NCI-H524 treated with DMSO at 0.1 percent for 48 hours (cell line): ENCODE measurements around the gene TWIST2.
A peak's percentile ranks its signal among the peaks of the same experiment; 100 is the strongest.

Experiments
- DNase-seq: peaks from one replicate; lab custom pipeline; 2025; lab: John Stamatoyannopoulos, UW

TWIST2 gene

DNA sequence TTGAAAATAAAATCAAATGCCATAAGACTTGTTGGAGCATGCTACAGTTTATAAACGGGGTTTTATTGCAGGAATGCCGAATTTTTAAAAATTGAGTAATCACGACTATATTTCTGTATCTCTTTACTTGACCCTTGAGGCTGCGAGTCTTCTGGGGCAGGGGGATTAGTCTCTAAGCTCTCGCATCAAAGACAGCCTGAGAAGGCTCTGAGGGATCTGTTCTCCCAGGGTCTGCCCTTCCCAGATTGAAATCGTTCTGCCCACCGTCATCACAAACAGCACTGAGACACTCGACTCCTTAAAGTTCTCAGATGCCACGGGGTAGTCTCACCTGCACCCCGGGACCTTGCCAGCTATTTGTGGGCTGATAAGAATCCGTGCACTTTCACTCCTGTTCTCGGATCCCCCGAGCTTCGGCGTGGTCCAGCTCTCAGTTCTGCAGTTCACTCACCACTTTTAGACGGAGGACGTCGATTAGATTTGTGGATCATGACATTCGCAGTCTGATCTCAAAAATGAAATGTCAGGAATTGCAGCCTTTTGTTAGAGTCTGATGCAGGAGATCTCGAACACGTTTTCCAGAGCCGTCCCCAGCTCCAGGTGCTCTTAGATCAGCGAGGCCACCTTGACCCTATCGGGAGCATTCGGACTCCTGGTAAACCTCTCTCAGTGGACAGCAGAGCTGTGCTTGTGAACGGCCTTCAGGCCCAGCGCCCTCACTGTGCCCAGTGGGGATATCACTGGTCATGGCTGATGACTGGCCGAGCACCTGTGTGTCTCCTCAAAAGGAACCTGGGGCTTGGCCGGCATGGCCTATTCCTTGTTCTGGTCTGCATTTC is 43.0 kb downstream of the TWIST2 start:
- no peak for DNase-seq

DNA sequence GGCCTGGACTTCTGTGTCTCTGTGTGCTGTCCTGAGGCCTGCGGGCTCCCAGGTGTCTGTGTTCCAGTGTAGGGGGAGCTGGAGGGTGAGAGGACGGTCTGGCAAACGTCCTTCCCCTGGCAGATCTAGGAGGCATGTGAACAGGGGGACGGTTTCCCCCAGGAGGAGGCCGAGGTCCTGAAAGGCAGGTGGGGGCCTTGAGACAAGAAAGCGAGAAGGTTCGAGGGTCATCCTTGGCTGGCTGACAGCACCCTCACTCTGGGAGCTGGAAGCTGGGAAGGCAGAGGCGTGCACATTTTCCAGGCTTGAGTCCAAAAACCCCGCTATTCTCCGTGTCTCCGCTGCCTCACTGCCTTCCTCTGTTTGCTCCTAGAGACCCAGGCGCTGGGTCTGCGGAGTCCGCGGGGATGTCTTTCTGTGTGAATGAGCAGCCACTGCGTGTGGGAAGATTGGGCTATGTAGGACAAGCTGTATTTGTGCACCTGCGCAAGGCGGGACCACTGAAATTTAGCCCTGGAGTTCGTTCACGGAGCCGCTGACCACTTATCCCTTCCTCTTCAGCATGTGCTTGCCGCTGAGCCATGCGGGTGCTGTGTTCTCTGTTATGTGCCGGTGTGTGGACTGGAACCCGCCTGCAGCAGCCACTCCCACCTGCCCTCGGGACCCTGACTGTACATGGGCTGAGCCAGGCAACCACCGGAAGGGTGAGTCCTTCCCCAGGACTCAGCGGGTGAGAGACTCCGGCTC is 43.7 kb downstream of the TWIST2 start:
- DNase-seq, result no peak

GRCh38 chr2:238892204-238892500 is 44.3 kb downstream of the TWIST2 start:
- DNase-seq, result no peak

DNA sequence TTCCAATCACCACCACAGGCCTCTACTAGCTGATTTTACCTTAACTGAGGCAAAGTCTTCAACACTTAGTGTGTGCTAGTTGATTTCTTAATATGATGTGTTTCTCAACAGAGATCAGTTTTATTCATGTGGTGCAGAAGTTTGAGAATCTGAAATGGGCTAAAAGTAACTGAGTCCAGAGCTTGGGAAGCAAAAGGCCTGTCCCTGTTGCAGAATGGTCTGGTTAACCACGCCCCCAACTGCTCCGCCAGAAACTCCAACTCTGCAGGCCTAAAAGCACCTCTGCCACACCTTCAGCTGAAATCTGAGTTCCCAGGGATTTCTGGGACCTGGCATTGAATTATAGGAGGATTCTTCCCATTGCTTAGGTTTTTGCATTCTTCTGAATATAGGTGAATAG is 44.9 kb downstream of the TWIST2 start:
- DNase-seq, result no peak

- DNase-seq, result no peak
These were observed 45.6 kb downstream of the TWIST2 start for GRCh38 chr2:238893349-238894000.

GRCh38 chr2:238894226-238894949 is 46.5 kb downstream of the TWIST2 start:
- DNase-seq, result no peak

GRCh38 chr2:238894950-238895298 is 47.0 kb downstream of the TWIST2 start:
- no peak for DNase-seq

DNA sequence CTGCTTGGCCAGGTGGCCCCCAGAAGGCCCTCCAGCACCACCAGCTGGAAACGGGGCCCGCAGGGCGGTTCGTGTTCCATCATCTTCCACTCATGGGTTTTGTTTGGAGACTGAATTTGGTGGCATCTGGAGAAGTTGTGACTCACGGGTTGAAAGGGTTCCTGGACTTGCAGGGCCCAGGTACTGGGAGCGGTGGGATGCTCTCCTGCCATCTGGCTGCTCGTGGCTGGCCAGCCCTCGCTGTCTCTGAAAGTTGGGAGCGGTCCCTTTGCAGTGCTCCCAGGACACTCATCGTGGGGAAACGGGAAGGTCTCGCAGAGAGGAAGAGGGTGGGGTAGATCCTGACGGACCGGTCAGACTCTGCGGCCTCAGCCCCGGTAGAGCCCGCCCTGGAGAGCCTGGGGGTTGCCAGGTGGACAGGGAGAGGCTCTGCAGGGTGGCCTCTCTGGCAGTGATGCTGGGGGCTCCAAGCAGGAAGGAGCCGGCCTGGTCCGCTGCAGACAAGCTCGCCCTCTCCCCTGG is 47.5 kb downstream of the TWIST2 start:
- no peak for DNase-seq

DNA sequence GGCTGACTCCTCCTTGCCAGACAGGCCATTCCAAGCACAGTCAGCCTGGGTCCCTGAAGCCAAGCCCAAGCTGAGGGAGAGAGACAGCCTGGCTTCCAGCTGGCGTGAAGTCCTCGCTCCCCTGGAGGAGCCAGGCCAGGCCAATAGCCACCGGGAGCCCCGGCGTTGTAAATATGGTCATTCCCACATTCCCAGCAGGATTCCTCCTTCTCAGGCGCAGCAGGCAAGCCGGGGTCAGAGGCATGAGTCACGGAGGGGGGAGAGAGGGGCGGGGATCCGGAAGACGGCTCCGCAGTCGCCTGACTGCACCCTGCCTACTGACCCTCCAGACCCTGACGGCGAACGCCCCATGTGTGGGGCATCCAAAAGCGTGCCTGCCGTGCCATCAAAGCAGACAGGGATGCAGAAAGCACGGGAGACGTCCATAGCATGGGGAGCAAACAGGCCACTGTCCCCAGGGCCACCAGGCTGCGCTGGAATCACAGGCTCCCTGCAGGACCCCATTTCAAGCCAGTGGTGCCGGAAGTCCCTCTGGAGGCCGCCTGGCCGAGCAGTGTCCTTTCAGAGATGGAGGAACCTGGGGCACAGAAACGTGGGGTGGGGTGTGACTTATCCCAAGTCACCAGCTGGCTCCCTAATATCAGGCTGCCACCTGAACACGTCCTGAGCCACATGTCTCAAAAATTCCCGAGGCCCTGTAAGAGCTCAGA is 48.2 kb downstream of the TWIST2 start:
- DNase-seq, result no peak

- DNase-seq, result no peak
These were observed 48.8 kb downstream of the TWIST2 start for GRCh38 chr2:238896641-238897040.

- DNase-seq, result no peak
These were observed 49.4 kb downstream of the TWIST2 start for GRCh38 chr2:238897122-238897880.

DNA sequence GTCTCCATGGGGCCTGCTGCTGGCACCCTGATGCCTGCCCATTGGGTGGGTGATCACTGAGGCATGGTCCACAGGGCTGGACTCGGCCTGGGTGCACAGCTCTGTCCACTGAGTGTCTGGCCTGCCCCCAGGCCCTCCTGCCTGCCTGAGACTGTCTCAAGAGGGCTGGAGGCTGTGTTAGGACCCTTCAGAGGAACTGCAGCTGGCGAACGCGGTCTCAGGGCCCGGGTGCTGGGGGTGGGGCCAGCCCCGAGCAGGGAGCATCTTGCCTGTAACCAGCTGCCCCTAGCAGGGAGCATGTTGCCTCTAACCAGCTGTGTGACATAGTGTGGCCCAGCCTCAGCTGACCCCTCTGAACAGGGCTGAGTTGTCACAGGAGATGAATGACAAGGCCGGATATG is 50.0 kb downstream of the TWIST2 start:
- DNase-seq, result peak; percentile 4

- DNase-seq, result no peak
These were observed 50.8 kb downstream of the TWIST2 start for GRCh38 chr2:238898534-238899281.

DNA sequence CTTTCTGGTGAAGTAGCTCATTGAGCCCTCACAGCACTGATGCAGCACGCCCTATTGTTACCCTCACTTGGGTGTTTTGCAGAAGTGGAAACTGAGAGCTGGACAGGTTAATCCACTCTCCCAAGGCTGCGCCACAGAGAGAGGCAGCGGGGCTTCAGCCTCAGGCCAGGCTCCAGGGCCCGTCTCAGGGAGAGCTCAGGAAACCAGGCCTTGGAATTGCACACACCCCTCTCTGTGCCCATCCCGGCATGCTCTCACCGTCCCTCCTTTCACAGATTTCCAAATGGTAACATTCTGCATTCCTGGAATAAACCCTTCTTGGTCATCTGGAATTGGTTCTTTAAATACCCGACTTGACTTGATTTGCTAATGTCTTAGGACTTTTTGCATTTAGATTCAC is 51.5 kb downstream of the TWIST2 start:
- DNase-seq, result no peak

GRCh38 chr2:238900511-238900910 is 52.6 kb downstream of the TWIST2 start:
- no peak for DNase-seq

GRCh38 chr2:238901461-238902057 is 53.7 kb downstream of the TWIST2 start:
- DNase-seq, result no peak

DNA sequence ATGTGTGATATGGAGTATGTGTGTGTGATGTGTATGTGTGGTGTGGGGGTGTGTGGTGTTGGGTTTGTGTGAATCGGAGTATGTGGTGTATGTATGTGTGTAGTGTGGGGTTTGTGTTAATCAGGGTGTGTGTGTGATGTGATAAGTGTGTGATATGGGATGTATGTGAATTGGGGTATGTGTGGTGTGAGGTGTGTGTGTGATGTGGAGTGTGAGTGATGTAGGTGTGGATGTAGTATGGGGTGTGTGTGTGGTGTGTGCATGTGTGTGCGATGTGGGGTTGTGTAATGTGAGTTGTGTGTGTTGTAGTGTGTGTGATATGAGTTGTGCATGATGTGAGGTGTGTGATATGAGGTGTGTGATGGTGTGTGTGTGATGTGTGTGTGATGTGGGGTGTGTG is 54.4 kb downstream of the TWIST2 start:
- DNase-seq, result no peak

- no peak for DNase-seq
These were observed 55.3 kb downstream of the TWIST2 start for GRCh38 chr2:238903141-238903540.

- no peak for DNase-seq
These were observed 56.3 kb downstream of the TWIST2 start for GRCh38 chr2:238904177-238904576.

- no peak for DNase-seq
These were observed 56.8 kb downstream of the TWIST2 start for GRCh38 chr2:238904716-238905115.
